HG03558 (cell line): ENCODE measurements around the gene TMEM131.

Experiments used
- ATAC-seq: cut with Tn5 transposase; IDR thresholded peaks from one replicate; pipeline ENCODE4 v1.9.1; 2021; ENCODE audit warnings: moderate number of reproducible peaks; ENCODE audit not compliant: unreplicated experiment; ENCODE audit errors: extremely low read depth

The TMEM131 gene

DNA sequence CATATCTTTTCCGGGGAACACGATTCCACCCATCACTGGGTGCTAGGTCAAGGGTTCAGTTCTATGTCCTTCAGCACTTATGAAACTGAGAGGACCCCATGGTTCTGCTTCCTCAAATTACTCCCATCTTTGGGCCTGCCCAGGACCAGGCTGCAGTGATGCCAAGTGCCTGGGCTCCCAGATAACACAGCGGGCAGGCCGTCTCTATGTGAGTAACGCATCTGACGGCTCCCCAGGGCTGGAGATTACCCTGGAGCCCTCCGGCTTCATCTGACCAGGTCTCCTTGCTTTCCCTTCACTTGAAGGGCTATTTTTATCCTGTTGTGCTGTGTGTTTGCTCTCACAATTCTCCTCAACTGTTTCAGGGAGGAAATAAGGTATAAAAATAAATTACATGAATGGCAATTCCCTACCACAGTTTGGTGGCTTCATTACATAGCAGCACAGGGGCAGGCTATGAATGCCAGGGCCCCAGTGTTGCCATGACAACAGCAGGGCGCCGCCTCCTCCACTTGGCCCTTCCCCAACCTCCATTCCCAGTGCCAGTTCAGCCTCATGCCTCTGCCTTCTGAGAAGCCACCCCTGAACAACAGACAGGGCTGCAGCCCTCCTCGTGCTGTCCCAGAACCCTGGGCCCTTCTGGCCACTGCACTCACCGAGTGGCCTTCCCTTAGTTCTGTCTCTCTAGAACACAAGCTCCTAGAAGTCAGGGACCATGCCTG, 25.4 kb upstream of the TMEM131 start:
- no peak for ATAC-seq

GRCh38 chr2:98020516-98020915, 24.8 kb upstream of the TMEM131 start:
- no peak for ATAC-seq

DNA sequence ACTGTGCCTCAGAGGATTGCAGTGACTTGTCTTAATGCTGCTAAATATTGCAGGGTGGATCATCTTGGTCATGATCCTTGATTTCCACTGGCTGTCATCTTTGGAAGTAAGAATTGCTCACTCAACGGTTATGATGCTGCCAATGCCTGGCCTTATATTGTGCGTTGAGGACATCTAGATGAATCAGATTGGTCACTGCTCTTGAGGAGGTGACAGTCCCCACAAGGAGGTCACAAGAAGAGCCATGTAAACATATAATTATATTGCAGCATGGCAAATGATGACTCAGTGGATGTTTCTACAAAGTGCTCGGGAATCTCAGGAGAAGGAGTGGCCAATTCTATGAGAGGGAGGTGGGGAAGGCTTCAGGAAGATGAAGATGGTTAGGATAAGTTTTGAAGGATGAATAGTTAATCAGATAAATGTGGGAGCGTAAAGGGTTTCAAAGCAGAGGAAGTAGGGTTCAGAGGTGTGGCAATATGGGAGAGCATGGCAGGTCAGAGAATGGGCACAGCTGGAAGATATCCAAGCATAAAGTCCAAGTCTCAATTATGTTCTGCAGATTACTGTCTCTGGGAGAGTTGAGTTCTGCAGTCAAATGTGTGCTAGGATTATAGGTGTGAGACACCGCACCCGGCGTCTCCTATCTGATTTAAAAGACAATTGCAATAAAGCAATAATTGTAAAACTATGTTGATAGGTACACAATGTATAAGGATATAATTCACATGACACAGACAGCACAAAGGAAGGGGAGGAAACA, 21.3 kb upstream of the TMEM131 start:
- no peak for ATAC-seq

DNA sequence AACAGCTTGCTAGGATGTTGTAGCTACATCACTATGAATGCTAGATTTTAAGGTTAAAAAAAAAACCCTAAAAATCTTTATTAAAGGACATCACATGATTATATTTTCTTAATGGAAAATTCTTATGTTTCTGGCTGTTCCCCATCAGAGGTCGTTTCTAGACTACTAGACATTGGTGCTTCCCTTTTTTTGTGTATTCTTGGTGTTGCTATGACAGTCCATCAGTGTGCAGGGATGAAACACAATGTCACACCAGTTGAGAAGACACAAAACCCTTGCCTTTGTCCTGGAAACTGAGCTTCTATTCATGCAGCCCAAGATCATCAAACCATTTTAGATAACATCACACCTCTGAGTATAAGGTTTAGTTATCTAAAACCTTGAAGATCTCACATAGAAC, 19.9 kb upstream of the TMEM131 start:
- no peak for ATAC-seq

DNA sequence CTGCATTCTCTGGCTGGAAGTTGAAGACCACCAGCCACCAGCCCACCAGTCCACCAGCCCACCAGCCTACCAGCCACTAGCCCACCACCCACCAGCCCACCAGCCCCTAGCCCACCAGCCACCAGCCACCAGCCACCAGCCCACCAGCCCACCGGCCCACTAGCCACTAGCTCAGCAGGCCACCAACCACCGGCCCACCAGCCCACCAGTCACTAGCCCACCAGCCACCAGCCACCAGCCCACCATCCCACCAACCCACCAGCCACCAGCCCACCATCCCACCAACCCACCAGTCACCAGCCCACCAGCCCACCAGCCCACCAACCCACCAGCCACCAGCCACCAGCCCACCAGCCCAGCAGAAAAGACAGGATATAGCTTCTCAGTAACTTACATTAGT, 18.6 kb upstream of the TMEM131 start:
- no peak for ATAC-seq

GRCh38 chr2:98013407-98014042, 17.8 kb upstream of the TMEM131 start:
- ATAC-seq = no peak

DNA sequence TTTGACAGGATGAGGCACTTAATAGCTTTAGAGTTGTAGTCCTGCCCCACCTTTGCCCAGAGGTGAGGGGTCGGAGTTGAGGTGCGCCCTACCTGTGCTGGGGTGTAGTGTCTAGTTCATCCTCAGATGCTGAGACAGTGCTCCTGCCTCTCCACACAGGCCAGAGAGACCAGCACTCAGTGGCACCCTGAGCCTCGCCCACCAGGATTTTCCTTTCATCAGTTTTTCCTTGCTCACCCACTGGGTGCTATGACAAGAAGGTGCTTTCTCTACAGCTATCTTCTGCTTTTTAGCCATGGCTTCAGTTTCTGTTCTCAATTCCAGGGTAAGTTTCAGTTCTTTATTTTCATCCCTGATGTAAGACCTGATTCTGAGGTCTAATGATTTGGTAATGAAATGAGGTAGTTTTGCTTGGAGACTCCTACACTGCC, 16.8 kb upstream of the TMEM131 start:
- peak; percentile 73 for ATAC-seq

DNA sequence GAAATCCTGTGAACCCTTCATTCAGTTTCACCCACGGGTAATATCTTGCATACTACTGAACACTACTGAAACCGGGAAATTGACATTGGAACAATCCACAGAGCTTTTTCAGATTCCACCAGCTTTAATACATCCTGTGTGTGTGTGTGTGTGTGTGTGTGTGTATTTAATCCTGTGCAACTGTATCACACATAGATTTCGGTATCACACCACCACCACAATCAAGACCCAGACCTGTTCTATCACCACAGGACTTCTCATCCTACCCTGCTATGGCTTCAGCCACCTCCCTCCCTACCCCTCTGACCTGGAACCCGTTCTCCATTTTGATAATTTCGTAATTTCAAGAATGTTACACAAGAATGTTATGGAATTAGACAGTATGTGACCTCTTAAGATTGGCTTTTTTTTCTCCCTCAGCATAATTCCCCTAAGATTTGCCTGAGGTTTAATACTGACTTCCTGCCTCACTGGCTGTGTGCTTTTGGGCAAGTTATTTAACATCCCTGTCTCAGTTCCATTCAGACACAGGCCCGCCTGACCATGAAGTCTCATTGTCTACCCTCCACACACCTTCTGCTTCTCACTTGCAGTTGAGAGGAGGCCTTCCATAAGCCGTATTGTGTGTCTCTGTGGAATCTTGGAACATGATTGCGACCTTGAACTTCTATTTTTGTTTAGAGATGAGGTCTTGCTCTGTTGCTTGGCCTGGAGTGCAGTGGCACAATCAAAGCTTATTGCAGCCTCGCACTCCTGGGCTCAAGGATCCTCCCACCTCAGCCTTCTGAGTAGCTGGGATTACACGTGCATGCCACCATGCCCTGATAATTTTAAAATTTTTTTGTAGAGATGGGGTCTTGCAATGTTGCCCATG, 14.4 kb upstream of the TMEM131 start:
- no peak for ATAC-seq

DNA sequence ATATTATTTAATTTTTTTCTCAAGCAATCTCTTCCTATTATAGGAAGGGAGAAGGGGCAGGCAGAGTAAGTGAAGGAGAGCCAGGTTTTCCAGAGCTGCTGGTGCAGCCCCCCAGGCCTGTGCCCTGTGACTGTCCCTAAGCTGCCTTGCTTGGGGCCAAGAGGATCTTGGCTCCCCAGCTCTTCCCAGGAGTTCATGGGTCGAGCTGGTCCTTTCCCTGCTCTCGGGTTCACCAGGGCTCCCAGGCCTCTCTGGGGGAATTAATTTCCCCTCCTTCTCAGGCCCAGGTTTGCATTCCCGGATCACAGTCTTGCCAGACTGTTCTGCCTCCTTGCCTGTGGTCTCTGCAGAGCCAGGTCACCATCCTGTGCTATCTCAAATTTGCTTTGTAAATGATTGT, 12.7 kb upstream of the TMEM131 start:
- no peak for ATAC-seq

GRCh38 chr2:98006378-98006777, 10.6 kb upstream of the TMEM131 start:
- ATAC-seq = no peak

DNA sequence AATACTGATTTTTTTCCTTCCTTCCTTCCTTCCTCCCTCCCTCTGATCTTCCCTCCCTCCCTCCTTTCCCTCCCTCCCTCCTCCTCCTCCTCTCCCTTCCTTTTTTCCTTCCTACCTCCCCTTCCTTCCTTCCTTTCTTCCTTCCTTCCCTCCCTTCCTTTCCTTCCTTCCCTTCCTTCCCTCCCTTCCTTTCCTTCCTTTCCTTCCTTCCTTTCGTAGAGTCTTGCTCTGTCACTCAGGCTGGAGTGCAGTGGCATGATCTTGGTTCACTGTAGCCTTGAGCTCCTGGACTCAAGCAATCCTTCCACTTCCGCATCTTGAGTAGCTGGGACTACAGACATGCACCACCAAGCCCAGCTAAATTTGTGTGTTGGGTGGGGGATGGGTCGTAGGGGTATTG, 8.9 kb upstream of the TMEM131 start:
- ATAC-seq = no peak

DNA sequence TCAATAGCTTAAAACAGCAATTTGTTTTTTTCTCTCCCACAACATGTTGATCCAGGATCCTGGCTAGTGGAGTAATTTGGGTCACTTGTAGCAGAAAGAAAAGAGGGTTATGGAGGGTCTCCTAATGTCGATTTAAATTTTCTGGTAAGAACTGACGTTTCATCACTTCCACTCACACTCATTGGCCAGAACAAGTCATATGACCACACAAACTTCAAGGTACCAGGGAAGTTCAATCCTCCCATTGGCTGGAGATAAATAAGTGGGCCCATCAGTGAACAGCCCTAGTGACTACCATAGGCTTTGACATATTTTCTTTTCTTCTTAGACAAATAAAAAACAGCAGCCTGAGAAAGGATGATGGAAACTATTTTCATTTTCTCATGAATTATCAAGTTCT, 8.3 kb upstream of the TMEM131 start:
- no peak for ATAC-seq

GRCh38 chr2:97999536-97999935, 3.8 kb upstream of the TMEM131 start:
- ATAC-seq = no peak

DNA sequence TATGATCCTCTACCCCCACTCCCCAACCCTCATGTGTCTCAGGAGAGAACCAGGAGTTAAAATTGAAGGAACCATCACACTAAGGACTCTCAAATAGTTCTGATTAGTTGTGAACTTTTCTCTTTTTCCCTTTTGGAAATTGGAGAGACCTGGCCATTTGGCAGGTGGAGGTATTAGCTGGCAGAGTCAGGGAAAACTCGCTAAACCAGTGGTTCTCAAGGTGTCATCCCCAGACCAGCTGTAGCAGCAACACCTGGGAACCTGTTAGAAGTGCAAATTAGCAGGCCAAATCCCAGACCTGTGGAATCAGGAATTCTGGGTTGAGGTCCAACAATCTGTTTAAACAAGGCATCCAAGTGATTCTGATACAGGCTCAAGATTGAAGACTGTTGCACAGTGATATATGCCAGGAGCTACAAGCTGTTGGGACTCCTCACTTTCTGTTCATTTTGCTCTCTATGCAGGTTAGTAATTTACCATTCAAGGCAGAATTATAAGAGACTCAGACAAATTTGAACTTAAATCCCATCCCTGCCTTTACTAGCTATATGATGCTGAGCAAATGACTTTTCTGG, 2.8 kb upstream of the TMEM131 start:
- ATAC-seq = no peak

GRCh38 chr2:97997784-97998392, 2.1 kb upstream of the TMEM131 start:
- no peak for ATAC-seq

DNA sequence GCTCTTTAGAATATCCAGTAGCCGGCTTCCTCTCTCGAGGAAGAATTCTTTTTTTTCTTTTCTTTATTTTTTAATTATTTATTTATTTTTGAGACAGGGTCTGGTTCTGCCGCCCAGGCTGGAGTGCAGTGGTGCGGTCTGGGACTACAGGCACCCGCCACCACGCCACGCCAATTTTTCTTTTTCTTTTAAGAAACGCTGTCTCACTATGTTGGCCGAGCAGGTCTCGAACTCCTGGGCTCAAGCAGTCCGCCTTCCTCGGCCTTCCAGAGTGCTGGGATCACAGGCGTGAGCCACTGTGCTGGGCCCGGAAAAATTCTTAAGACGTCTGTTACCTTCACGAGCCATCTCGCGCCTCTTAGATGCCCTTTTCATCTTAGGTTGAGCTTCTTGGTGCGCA, 931 bp upstream of the TMEM131 start:
- no peak for ATAC-seq

DNA sequence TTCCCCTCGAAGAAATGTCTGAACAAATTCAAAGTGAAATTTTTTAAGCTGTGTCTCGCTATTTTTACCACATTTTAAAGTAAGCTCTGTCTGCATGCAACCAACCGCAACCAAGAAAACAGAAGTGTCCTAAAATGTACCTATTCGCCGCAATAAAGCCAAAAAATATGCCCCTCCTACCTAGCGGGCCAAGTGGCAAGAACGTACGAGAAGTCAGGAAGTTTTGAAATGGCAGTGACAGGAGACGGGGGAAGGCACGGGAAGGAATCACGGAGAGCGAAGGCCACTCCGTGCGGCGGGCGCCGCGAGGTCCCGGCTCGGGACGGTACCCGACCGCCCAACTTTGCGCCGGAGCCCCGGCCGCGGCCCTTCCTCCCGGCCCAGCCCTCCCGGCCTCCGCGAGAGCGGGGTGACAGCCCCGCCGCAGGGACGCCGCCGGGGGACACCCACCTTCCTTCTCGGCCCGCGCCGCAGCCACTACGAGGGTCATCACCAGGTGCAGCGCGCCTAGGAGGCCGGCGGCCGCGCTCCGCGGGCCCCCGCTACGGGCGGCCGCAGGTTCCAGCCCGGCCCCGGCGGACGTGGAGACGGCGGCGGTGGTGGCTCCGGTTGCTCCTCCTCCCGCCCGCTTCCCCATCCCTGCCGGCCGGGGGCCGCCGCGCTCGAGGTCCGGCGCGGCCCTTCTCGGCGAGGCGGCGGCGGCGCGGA, 568 bp downstream of the TMEM131 start:
- peak; percentile 11 for ATAC-seq

- ATAC-seq = no peak
These were observed 1.3 kb downstream of the TMEM131 start for GRCh38 chr2:97994476-97994875.

- ATAC-seq = no peak
These were observed 1.8 kb downstream of the TMEM131 start for GRCh38 chr2:97993926-97994325.
